Colonic mucosa (tissue), 4 donors: Measurements from ENCODE around the gene IL19. TPM values are rescaled to one million over a fixed set of nuclear protein-coding genes. Genes with fewer than 3 reads are reported as not detected.

Source experiments
- DNase-seq: peaks from one replicate; pipeline ENCODE4 v3.0.0-alpha.2; 2020
- H3K27ac ChIP-seq: fragments of 200-600 bp; one replicate; pipeline ENCODE4 v1.8.0; 2021
- H3K27me3 ChIP-seq: fragments of 200-600 bp; one replicate; pipeline ENCODE4 v1.8.0; 2021
- H3K36me3 ChIP-seq: fragments of 200-600 bp; one replicate; pipeline ENCODE4 v1.8.0; 2021
- H3K4me1 ChIP-seq: fragments of 200-600 bp; one replicate; pipeline ENCODE4 v1.8.0; 2021; ENCODE audit warnings: mild to moderate bottlenecking
- H3K4me3 ChIP-seq: fragments of 200-600 bp; one replicate; pipeline ENCODE4 v1.8.0; 2021
- H3K9ac ChIP-seq, 2 donors: one replicate each; pipeline ENCODE4 v1.7.0; 2013; ENCODE audit warnings: control low read depth in 2 of 2, low read depth in 2 of 2, low read length in 2 of 2
- H3K9me3 ChIP-seq: fragments of 200-600 bp; one replicate; pipeline ENCODE4 v1.8.0; 2021
- intact Hi-C: fragments of 100-400 bp; cut with DNase I; formaldehyde crosslinking; loops from one replicate; pipeline ENCODE4 v1.14.1; 2022
- total RNA-seq, 2 donors: library from RNA; stranded (reverse); fragmentation: NEBNext Ultra II Directional in 1 of 2; extraction: Animal tissue kit (Norgen Biotek cat#: 25700) in 1 of 2; gene quantifications; one replicate each; pipeline ENCODE4 v1.2.1, GENCODE V29; 2021
- TF ChIP-seq, protein P1 (sequence below): fragments of 200-600 bp; IDR thresholded peaks from one replicate; pipeline ENCODE4 v1.8.0; 2022; ENCODE audit warnings: antibody characterized with exemption, mild to moderate bottlenecking
- donor health status: healthy.
- donor health status: DM: no; HTN: no; CAD: no.
- donor health status: DM: no; HTN: no; CAD: no.

IL19 gene
- total RNA-seq, 2 donors from 2014 or later = 0.40 TPM; not detected in 1

DNA sequence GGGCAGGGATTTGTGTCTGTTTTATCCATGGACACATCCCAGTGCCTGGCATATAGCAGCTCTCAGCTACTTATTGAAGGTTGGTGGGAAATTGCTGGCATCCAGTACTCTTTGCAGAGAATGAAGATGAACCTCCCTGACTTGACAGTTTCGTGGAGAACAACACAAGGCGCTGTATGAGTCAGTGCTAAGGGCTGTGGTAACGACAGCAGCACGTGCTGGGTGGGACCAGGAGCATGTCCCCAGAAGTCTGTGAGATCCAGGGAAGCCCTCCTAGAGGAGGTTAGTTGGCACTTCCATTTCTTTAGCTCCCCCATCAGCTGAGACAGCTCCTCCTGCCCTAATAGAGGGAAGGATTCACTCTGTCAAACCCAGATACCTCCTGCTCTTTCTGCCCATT is 25.9 kb upstream of the IL19 start:
- H3K4me1 ChIP-seq = no peaks in the 10 kb centered on the region
- intact Hi-C loops = no loop called here

DNA sequence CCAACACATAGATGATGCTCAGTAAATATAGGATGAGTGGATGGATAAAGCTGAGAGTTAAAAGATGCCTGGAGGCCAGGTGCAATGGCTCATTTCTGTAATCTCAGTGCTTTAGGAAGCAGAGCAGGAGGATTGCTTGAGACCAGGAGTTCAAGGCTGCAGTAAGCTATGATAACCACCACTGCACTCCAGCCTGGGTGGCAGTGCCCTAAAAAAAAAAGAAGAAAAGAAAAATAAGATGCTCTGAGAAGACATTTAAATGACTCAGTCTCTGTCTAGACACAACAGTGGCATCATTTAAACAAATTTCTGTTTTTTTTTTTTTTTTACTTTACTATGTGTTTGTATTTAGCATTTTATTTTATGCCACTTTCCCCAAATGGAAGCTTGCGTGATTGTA is 25.3 kb upstream of the IL19 start:
- TF ChIP-seq, protein P1, sequence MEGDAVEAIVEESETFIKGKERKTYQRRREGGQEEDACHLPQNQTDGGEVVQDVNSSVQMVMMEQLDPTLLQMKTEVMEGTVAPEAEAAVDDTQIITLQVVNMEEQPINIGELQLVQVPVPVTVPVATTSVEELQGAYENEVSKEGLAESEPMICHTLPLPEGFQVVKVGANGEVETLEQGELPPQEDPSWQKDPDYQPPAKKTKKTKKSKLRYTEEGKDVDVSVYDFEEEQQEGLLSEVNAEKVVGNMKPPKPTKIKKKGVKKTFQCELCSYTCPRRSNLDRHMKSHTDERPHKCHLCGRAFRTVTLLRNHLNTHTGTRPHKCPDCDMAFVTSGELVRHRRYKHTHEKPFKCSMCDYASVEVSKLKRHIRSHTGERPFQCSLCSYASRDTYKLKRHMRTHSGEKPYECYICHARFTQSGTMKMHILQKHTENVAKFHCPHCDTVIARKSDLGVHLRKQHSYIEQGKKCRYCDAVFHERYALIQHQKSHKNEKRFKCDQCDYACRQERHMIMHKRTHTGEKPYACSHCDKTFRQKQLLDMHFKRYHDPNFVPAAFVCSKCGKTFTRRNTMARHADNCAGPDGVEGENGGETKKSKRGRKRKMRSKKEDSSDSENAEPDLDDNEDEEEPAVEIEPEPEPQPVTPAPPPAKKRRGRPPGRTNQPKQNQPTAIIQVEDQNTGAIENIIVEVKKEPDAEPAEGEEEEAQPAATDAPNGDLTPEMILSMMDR = no peak
- Histone ChIP-seq H3K9ac (no peak overlapping the region), H3K4me1 (no peaks in the 10 kb centered on the region), H3K9me3 (no peaks in the 10 kb centered on the region), H3K36me3 (no peaks in the 10 kb centered on the region), H3K27ac (no peak overlapping the region), H3K27me3 (no peaks in the 10 kb centered on the region), H3K4me3 (no peak overlapping the region)
- intact Hi-C loops = no loop called here
- no peak for DNase-seq

More for the DNA sequence above, 25.9 kb upstream of the IL19 start:
- H3K9ac ChIP-seq = no peak overlapping the region
- H3K9me3 ChIP-seq = no peaks in the 10 kb centered on the region
- TF ChIP-seq, protein P1 = no peak
- no peak overlapping the region for H3K4me3 ChIP-seq
- DNase-seq = no peak
- H3K27me3 ChIP-seq = no peaks in the 10 kb centered on the region
- H3K36me3 ChIP-seq = no peaks in the 10 kb centered on the region
- no peak overlapping the region for H3K27ac ChIP-seq

DNA sequence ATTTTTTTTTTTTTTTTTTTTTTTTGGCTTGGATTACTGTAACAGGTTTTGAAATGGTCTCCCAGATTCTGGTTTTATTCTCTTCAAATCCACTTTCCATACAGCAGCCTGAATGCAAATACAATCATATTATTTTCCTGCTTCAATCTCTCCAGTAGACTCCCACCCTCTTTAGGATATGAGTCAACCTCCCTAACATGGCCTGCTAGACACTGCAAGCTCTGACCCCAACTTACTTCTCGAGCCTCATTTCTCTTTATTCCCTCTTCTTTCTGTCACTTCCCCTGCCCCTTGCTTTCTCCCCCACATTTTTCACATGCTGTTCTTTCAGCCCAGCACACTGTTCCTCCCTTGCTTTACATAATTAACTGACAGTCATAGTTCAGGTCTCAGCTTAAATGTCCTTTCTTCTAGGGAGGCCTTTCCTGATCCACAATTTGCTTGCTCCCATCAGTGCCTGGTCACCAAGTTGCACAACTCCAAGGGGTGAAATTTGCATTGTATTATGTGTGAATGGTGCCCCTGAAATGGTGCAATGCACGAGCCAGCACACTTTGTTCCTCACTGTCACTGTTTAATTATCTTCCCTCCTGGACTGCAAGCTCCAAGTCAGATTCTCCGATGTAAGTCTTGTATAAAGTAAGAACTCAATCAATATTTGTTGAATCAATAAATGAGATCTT is 22.1 kb upstream of the IL19 start:
- TF ChIP-seq, protein P1 = no peak
- Histone ChIP-seq H3K27ac (no peak overlapping the region), H3K9me3 (no peaks in the 10 kb centered on the region), H3K9ac (no peak overlapping the region), H3K27me3 (no peaks in the 10 kb centered on the region), H3K4me1 (no peaks in the 10 kb centered on the region), H3K36me3 (no peaks in the 10 kb centered on the region), H3K4me3 (no peak overlapping the region)
- no peak for DNase-seq
- intact Hi-C loops = no loop called here

DNA sequence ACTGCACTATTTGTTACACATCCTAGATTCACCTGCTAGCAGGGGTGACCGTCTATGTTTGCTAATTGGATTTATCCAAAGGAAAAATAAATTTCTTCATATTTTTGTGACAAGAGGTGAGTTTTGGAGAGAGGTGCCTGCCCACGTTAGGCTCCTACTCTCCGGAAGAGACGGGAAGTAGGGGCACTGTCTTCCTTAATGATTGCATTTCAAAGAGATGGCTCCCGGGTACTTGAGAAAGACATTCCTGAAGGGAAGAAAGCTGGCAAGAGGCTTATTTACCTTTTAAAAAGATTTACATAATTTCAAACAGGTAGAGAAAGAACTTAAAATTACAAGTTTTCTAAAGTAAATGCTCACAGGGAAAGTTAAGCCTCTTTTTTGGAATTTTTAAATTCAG is 18.7 kb upstream of the IL19 start:
- no peak for DNase-seq
- Histone ChIP-seq H3K27ac (no peak overlapping the region), H3K4me3 (no peak overlapping the region), H3K36me3 (no peaks in the 10 kb centered on the region), H3K9me3 (no peaks in the 10 kb centered on the region), H3K27me3 (no peaks in the 10 kb centered on the region), H3K9ac (no peak overlapping the region), H3K4me1 (no peaks in the 10 kb centered on the region)
- TF ChIP-seq, protein P1 = no peak
- intact Hi-C loops = no loop called here

DNA sequence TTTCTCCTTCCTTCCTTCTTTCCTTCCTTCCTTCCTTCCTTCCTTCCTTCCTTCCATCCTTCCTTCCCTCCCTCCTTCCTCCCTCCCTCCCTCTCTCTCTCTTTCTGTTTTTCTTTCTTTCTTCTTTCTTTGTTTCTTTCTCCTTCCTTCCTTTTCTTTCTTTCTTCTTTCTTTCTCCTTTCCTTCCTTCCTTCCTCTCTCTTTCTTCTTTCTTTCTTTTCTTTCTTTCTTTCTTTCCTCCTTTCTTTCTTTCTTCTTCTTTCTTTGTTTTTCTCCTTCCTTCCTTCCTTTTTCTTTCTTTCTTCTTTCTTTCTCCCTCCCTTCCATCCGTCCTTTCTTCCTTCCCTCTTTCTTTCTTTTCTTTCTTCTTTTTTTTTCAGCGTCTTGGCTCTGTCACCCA is 18.1 kb upstream of the IL19 start:
- Histone ChIP-seq H3K27ac (no peak overlapping the region), H3K36me3 (no peaks in the 10 kb centered on the region), H3K9me3 (no peaks in the 10 kb centered on the region), H3K4me3 (no peak overlapping the region), H3K27me3 (no peaks in the 10 kb centered on the region), H3K4me1 (no peaks in the 10 kb centered on the region), H3K9ac (no peak overlapping the region)
- TF ChIP-seq, protein P1 = no peak
- intact Hi-C loops = no loop called here
- no peak for DNase-seq
